Kidney capillary endothelial cell (primary cell): ENCODE results near the gene KLK5.

Experiments used
- DNase-seq: peaks from one replicate; pipeline ENCODE4 v3.0.0-alpha.2; 2018; ENCODE audit warnings: low spot score

Gene KLK5

DNA sequence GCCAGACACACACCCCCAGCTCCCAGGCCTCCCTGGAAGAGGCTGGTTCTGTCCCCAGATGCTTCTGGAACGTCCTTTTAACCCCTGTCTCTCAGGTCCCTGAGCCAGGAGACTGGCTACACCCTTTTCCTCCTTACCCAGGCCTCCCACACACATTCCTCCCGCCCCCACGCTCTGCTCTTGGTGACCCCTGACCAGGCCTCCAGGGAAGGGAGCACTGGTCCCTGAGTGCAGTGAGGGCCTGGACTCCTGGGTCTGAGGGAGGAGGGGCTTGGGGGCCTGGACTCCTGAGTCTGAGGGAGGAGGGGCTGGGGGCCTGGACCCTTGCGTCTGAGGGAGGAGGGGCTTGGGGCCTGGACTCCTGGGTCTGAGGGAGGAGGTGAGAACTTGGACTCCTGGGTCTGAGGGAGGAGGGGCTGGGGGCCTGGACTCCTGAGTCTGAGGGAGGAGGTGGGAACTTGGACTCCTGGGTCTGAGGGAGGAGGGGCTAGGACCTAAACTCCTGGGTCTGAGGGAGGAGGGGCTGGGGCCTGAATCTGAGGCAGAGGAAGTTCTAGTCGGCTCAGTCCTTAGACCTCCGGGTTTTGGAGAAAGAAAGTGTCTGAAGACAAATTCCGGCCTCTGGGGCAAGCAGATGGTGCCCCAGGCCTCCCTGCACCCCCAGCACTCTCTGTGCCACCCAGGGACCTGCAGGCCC, 16.0 kb upstream of the KLK5 start:
- no peak for DNase-seq

- peak; percentile 24 for DNase-seq
Observed at GRCh38 chr19:50967929-50968715, 15.3 kb upstream of the KLK5 start.

DNA sequence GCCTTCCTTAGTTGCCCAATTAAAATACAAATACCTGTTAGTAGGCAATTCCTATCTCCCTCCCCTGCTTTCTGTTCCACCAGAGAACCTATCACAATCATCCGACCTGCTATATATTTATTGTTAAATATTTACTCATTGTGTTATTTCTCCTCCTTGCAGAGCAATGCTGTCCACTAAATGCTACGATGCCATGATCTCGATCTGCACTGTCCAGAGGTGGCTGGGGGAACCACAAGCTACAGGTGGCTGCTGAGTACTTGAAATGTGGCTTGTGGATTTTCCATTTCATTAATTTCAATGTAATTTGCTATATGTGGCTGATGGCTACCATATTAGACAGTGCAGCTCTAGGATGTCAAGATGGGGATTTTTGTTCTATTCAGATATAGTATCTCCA, 11.4 kb upstream of the KLK5 start:
- no peak for DNase-seq

- DNase-seq: no peak
Observed at GRCh38 chr19:50963381-50963780, 10.5 kb upstream of the KLK5 start.

- DNase-seq: no peak
Observed at GRCh38 chr19:50962245-50962644, 9.4 kb upstream of the KLK5 start.

DNA sequence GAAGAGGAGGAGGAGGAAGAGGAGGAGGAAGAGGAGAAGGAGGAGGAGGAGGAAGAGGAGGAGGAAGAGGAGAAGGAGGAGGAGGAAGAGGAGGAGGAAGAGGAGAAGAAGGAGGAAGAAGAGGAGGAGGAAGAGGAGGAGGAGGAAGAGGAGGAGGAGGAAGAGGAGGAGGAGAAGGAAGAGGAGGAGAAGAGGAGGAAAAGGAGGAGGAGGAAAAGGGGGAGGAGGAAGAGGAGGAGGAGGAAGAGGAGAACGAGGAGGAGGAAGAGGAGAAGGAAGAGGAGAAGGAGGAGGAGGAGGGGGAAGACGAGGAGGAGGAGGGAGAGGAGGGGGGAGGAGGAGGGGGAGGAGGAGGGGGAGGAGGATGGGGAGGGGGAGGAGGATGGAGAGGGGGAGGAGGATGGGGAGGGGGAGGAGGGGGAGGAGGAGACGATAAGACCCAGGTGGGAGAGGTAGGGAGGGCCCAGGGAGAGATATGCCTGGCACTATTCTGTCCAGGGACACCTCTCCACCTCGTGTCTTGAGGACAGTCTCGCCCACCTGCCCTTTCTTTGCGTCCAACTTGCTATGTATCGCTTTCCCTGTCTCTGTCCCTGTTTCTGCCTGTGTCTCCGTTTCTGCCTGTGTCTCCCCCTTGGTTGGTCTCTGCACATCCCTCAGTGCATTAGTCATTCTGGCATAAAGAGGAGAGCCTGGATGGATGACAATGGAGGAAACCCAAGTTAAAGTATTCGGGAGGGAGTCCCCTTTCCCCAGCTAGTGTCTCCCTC, 7.1 kb upstream of the KLK5 start:
- DNase-seq: no peak

- DNase-seq: no peak
Observed at GRCh38 chr19:50957587-50957986, 4.7 kb upstream of the KLK5 start.

DNA sequence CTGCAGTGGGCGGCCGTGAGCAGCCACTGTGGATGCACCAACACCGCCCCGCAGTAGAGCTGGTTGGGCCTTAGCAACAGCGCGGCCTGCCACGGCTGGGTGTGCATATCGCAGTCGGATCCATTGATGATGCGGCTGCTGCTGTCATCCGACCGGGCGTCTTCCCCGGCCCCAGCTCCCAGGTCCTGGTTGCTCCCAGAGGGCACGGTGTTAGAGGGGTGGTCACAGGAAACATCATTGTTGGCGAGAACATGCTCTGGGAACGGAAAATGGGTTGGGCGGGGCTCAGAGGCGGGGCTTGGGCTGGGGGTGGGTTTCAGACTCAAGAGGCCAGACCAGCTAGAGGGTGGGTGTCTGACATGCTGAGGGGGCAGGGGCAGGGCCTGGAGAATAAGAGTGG, 3.0 kb downstream of the KLK5 start:
- no peak for DNase-seq

DNA sequence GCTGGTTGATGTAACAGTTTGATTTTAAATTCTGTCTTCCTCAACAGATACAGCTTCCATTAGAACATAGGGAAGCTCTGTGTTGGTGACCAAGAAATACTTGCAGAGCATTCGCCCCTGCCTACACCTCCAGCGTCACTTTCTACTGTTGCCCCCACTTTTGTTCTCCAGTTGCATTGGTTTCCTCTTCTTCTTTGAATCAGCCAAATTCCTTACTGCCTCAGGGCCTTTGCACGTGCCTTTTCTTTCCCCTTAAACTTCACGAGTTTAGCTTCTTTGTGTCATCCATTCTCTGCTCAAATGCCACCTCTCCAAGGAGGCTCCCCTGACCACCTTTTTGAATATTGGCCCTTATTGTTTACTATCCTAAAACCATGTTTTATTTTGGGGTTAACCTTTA, 5.7 kb downstream of the KLK5 start:
- DNase-seq: no peak

GRCh38 chr19:50944795-50945194, 8.0 kb downstream of the KLK5 start:
- DNase-seq: no peak

- DNase-seq: no peak
Observed at GRCh38 chr19:50943074-50943828, 9.6 kb downstream of the KLK5 start.

GRCh38 chr19:50939596-50939995, 13.2 kb downstream of the KLK5 start:
- no peak for DNase-seq

- DNase-seq: no peak
Observed at GRCh38 chr19:50933640-50934039, 19.2 kb downstream of the KLK5 start.

DNA sequence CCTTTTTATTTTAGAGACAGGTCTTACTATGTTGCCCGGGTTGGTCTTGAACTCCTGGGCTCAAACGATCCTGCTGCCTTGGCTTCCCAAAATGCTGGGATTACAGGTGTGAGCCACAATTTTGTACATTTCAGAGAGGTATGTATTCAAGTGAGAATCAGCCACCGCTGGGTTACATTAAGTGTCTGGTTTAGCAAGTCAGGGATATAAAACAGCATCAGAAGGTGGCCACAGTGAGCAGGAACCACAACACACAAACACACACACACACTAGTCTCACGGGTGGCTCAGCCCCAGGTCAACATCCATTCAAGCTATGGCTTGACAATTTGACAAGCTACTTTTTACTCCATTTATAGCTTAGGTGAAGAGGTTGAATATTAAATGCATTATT, 20.2 kb downstream of the KLK5 start:
- DNase-seq: no peak

DNA sequence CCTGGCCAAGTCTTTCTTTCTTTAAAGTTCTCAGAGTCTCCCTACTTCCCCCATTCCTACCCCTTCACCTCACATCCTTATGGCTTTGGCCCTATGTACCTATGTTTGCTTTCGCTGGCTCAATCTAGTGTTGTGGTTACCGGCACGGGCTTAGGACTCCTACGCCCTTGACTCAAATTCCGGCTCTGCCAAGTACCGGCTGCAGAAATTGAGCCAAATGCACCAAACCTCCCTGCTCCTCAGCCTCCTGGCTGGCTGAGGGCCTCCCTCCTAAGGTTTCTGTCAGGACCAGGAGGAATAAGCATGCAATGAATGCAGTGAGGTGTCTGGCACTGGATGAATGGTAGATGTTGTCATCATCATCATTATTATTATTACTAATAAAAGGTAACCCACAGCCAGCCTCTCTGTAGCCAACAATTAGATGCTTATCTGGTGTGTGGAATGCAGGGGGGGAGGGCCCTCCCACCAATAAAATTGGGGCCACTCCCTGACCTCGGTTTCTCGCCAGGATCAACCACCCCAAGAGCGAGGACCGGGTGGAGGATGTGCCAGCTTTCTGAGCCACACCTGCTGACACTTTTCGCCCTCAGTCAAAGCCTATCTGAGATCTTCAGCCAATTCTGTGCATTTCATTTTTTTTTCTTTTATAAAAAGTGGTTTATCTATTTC, 20.7 kb downstream of the KLK5 start:
- DNase-seq: no peak

DNA sequence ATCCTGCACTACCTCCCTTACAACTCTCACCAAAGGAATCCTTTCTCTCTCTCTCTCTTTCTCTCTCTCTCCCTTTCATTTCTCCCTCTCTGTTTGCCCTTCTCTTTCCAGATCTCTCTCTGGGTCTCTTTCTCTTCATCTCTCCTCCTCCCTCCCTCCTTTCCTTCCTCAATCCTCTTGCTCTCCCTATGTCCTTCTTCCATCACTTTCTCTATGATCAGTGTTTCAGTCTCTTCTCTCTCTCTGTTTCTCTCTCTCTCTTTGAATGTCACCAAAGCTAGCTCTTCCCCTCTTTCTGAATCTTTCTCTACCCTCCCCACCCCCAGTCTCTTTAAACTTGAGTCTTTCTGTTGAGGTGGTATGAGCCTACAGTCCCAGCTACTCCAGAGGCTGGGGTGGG, 21.8 kb downstream of the KLK5 start:
- no peak for DNase-seq

DNA sequence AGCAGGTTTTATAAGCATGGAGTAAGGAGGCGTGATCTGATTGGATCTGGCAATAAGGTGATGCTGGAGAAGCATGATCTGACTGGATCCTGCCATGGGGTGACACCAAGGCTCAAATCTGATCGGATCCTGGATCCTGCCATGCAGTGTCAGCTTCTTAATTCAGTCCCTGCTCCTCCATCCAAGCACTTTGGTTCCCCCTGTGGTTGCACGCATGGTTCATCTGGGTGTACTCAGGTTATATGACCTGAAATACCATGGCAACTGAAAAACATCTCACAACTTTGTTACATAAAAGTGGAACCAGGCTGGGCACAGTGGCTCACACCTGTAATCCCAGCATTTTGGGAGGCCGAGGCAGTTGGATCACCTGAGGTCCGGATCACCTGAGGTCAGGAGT, 24.0 kb downstream of the KLK5 start:
- no peak for DNase-seq

- DNase-seq: no peak
Observed at GRCh38 chr19:50926144-50926543, 26.7 kb downstream of the KLK5 start.

DNA sequence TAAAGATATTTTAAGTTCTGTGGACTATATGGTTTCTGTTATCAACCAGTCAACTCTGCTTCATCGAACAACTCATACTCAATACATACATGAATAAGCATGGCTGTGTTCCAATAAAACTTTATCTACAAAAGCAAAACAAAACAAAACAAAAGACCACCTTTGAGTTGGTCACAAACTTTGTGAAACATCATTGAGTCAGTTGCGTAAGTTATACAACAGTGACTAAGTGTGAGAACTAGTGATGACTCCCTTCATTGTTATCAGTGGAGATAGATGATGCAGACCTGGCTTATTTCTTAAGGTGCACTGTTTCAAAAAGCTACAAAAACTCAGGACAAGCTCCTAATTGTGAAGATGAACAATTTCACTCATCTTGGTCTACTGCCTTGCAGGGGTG, 27.1 kb downstream of the KLK5 start:
- DNase-seq: no peak

DNA sequence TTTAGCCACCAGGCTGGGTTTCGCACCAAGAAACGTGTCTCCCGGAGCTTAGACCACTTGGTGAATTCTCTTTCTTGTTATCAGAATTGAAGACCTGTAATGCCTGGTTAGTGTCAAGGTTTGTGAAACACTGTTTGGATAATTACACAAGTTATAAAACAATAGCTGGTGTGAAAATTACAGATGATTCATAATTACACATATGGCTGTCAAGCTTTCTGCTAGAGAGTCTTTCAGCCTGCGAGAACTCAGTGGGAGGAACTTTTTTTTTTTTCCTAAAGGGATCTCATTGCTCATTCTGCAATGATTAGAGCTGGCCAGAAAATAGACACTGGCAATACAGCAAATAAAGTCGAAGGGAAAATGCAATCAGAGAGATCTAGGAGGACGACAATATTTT, 28.3 kb downstream of the KLK5 start:
- DNase-seq: no peak

- DNase-seq: peak; percentile 69
Observed at GRCh38 chr19:50922317-50922853, 30.5 kb downstream of the KLK5 start.
